HG03439 (cell line): Measurements from ENCODE around the gene MUSK.
"Not testable (repeated sequence)": the region's sequence is repeated elsewhere in the genome, so short reads cannot be mapped to it uniquely, and the experiment has no call there.

Source experiments
- ATAC-seq: cut with Tn5 transposase; IDR thresholded peaks from one replicate; pipeline ENCODE4 v1.9.1; 2021; ENCODE audit warnings: mild to moderate bottlenecking, moderate library complexity; ENCODE audit not compliant: unreplicated experiment

MUSK gene

GRCh38 chr9:110691002-110691549, 22.5 kb downstream of the MUSK start:
- no peak for ATAC-seq

DNA sequence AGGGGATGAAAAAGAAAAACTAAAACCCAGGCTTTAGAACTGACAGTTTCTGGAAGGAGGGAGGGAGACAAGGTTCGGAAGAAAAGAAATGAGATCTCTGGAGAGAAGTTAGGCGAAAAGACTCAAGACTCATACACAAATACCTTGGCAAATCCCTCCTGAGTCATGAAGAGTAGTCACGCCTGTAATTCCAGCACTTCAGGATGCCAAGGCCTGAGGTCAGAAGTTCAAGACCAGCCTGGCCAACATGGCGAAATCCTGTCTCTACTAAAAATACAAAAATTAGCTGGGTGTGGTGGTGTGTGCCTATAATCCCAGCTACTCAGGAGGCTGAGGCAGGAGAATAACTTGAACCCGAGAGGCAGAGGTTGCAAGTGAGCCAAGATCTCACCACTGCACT, 27.3 kb downstream of the MUSK start:
- not testable (repeated sequence) for ATAC-seq

DNA sequence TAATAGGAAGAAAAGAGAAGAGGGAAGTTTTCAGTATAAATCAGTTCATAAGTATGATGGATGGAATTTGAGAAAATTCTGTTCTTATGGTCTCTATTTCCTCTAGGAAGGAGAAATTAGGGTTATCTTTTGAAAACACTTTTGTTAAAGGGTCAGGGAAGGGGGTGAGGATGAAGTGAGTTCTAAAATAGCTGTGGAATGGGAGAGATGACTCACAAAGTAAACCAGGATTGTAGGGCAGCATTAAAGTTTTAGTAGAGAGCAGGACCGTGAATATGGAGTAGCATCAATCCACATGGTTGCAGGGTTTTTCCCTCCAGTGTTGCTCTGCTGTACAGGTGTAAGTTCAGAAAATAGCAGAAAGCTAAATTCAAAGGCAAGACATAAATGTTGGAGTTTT, 32.4 kb downstream of the MUSK start:
- ATAC-seq = no peak

GRCh38 chr9:110703669-110704068, 35.1 kb downstream of the MUSK start:
- ATAC-seq = no peak

DNA sequence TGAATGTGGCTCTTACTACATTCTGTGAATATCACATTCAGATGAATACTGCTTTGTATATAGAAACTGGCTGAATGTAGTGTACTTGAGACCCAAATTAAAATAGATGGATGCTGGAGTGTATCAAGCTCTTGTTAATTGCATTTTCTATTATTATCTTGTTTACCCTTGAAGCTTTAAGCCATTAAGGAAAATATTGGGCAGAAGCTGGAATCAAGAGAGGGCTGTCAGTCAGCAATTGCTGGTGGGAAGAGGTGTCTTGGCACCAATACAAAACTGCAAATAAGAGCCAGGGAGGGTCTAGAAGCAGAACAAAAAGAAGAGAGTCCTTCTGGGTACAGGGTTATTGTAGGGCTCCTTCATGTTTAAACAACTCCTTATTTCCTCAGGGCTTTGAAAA, 38.8 kb downstream of the MUSK start:
- no peak for ATAC-seq

DNA sequence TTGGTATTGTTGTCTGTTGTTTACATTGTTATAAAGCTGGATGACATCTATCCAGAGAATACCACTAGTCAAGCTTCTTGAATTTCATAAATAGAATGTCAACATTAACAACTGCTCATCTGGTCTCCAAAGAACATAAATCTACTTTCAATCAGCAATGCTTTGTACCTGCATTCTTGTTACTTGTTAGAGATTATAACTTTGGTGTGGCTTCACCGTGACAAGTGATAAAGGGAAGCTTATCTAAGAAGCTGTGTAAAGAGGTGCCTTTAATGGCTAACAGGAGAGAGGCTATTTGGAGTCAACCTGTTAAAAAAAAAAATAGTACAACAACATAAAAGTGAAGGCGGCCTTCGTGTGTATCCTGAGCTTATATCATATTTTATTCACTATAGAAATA, 41.8 kb downstream of the MUSK start:
- no peak for ATAC-seq

GRCh38 chr9:110712955-110713354, 44.4 kb downstream of the MUSK start:
- ATAC-seq = no peak

DNA sequence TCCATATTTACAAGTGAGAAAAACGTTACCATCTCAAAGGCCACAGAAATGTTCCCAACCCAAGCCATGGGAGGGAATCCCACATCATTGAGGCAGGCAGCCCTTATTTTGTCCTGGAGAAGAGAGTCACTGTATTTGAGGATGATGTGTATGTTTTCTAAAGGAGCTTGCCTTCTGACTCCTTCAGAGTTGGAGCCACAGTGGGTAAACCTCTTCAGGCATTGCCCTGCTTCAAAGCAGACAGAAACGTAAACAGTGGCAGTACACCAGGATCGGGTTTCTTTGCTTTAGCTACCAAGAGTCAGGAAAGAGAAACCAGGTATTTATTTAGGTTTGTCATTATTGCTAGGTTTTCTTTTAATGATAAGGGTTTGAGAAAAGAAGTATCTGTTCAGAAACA, 45.7 kb downstream of the MUSK start:
- no peak for ATAC-seq

DNA sequence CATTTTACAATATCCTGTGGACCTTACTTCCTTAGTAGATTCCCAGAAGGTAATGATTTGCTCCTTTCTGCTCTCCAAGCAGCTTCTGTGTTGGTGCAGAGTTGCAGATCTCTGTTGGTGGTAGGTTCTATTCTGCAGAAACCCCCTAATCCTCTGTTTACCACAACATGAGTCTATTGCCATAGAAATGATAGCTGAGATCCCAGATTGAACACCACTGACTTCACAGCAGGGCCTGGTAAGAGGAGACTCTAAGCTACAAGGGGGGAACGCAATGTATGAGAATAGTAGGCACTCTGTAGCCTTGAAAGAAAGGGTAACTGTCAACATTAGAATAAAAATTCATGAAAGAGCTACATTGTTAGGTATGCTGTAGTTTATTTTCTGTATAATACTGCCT, 59.5 kb downstream of the MUSK start:
- ATAC-seq = no peak

- no peak for ATAC-seq
Measured at GRCh38 chr9:110729641-110730040, 61.0 kb downstream of the MUSK start.

DNA sequence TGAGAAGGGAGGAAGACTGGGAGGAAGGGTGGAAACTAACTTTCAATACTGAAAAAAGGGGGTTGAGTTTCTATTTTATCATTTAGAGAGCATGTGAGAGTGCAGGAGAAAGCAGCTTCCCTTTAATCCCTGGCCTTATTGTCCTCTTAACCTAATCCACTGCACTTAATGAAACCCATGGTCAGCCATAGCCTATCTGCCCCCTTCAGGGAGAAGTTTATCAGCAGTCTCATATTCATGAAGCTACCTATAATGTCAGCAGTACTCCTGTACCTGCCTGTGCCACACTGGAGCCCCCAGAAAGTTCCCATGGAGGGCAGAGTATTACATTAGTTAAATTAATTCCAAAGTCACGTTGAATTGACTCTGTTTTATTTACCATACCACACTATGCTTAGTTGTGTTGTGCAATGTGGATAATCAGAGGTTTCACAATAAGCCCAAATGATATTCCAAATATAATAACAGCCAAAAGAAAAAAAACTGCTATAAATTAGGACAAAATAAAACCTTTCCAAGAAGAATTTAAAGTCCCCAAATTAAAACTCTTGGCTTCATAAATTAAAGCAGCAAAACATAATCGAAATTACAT, 62.9 kb downstream of the MUSK start:
- no peak for ATAC-seq

- ATAC-seq = no peak
Measured at GRCh38 chr9:110738982-110739381, 70.4 kb downstream of the MUSK start.

DNA sequence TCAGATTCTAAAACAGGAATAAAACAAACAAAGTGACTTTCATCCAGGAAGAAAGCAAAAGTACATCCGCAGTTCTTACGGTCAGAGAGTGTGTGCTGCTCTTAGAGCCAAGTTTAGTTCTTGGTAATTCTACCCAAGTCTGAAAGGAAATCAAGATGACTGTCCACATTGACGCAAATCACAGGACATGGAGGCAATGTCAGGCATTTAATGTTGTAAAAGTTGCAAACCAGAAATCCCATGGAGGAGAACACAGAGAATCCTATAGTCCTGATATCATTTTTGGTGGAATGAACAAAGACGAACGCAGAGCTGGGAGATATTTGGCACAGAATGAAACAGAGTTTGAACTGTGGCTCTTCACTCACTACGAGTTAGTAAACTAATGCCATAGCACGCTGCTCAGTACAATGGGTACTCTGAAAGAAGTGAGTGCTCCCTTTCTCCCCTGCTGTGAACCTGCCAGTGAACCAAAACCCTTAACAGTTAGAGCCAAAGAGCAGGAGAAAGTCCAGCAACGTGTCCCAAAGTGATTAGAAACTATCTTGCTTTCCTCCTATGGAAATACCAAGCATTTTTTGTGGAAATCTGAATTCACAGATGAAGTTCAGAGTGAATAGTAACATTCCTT, 74.3 kb downstream of the MUSK start:
- ATAC-seq = no peak

GRCh38 chr9:110744715-110745384, 76.3 kb downstream of the MUSK start:
- no peak for ATAC-seq

DNA sequence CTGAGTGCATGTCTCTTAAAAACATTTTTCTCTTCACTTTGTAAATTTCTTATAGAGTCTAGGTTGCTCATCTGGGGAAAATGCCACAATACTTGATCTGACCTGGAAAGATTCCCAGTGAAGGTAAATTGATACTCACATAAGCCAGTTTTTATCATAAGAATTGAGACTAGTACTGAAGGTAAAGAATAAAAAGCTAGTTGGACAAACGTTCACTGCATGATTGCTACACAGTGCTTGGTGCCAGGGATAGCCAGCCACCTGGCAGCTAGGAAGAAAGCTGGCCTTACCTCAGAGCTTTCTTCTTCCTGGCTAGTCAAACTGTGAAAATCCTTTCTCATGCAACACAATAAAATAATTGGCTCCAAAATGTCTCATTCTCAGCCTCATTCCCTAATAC, 77.1 kb downstream of the MUSK start:
- ATAC-seq = no peak

GRCh38 chr9:110746211-110746930, 77.8 kb downstream of the MUSK start:
- ATAC-seq = no peak

- ATAC-seq = no peak
Measured at GRCh38 chr9:110748251-110748893, 79.8 kb downstream of the MUSK start.

DNA sequence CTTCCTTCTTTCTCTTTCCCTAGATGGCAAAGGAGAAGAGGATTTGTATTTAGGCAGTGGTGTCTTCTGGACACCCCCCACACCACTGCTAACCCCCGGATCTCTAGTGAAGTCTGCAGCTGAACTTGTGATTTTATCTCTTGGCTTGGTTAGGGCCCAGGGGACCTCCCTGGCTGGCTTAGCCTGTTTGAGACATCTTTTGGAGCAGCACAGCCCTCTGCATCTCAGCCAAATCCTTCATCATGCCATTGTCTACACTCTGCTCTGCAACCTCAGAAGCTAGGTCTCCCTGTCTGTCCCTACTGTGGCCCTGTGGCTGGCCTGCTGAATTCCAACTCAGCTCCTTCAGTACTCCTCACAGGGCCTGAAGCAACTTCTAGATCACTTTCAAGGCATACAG, 81.7 kb downstream of the MUSK start:
- ATAC-seq = no peak

GRCh38 chr9:110751971-110752370, 83.4 kb downstream of the MUSK start:
- no peak for ATAC-seq

DNA sequence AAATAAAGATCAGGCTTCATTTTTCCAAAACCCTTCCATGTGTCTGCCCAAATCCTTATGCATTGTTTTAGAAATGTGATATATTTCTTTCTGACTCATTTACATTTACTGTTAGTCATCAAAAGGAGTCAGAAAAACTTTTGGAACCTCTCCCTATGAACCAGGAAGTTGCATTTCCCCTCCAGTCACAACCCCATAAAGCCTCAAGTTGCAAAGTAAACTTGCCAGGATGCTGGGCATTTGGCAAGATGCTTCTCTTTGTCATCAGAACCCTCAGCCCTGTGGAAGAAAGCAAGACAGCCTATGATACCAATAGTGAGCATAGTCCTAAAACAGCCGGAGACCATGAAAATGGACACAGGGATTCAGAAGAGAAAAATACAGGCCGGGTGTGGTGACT, 84.2 kb downstream of the MUSK start:
- no peak for ATAC-seq

GRCh38 chr9:110753731-110754231, 85.2 kb downstream of the MUSK start:
- no peak for ATAC-seq
